Measurements from ENCODE around the gene PAK4. TPM values are rescaled to one million over a fixed set of nuclear protein-coding genes. Genes with fewer than 3 reads are reported as not detected.

The PAK4 gene
- total and polyA plus RNA-seq, 10 of the 15 experiments (the other 5 are each of a cell fraction or from before 2014, with no cell fraction given): 0.08 to 19.3 (median 5.9) TPM

GRCh38 chr19:39178296-39179006 lies 52.9 kb downstream of the PAK4 start:
- ChIA-PET CTCF (no interaction called here), RAD21 (ENCODE audit: unreplicated experiment) (no interaction called here), SMC1A (ENCODE audit: uncharacterized antibody, unreplicated experiment) (no interaction called here), POLR2A (no interaction called here)
- DNase-seq (ENCODE audit: low read depth, low spot score) (no peak), ATAC-seq (no peak), FAIRE-seq (no peak)
- in situ Hi-C loops (cut with MboI): no loop called here
- H3K27ac ChIP-seq (ENCODE audit: control insufficient read depth, insufficient read depth): no peak overlapping the region
- no peak overlapping the region for H3K9ac ChIP-seq (ENCODE audit: control insufficient read depth, insufficient read depth, low read length)
- intact Hi-C loops (cut with micrococcal nuclease; ENCODE audit: unreplicated experiment): no loop called here
- WGBS (ENCODE audit: insufficient coverage, insufficient replicate concordance, low lambda C conversion rate, missing lambda C conversion rate): 91% methylated on average over 27 of the region's 30 CpGs
- no peak overlapping the region for H3K4me2 ChIP-seq (ENCODE audit: control insufficient read depth, insufficient read depth)
- H3K36me3 ChIP-seq (ENCODE audit: control insufficient read depth in 2 of 2, insufficient read depth in 2 of 2, low read length in 1 of 2): peaks cover 0 to 8% of the 10 kb centered on the region in 2 experiments; a peak in 2 of 4 replicates
- no peaks in the 10 kb centered on the region for H3K4me1 ChIP-seq (ENCODE audit: control insufficient read depth, insufficient read depth, low read length)
- H4K20me1 ChIP-seq (ENCODE audit: control insufficient read depth, insufficient read depth): no peaks in the 10 kb centered on the region; the same call in 1 of the 2 replicates
- no peaks in the 10 kb centered on the region for H3K27me3 ChIP-seq (replicated peaks in 1 of 2; ENCODE audit: control insufficient read depth in 2 of 2, insufficient read depth in 2 of 2, low read length in 1 of 2)
- no peak overlapping the region for H3K4me3 ChIP-seq
- no peaks in the 10 kb centered on the region for H3K79me2 ChIP-seq (ENCODE audit: control insufficient read depth, insufficient read depth, low read length)
- H2AFZ ChIP-seq (ENCODE audit: control insufficient read depth, low read depth, low read length): no peak overlapping the region
- BruUV-seq (replicated peaks): no TSS peak
- H3K9me3 ChIP-seq (replicated peaks; ENCODE audit: control insufficient read depth, insufficient read depth, low read length): no peaks in the 10 kb centered on the region
- TF ChIP-seq CHD2 (IDR thresholded peaks at IDR 0.05; ENCODE audit: borderline replicate concordance, low read depth, low read length) (no peak), BACH1 (IDR thresholded peaks at IDR 0.05; ENCODE audit: borderline replicate concordance) (no peak), NR2C2 (IDR thresholded peaks at IDR 0.05; ENCODE audit: borderline replicate concordance, control insufficient read depth, insufficient read length, low read depth) (no peak), EZH2 (IDR thresholded peaks at IDR 0.05; ENCODE audit: borderline replicate concordance, control insufficient read depth, low read depth, low read length) (no peak), IKZF1 (conservative IDR thresholded peaks at IDR 0.05) (no peak), PBX3 (IDR thresholded peaks at IDR 0.05; ENCODE audit: insufficient replicate concordance, low read depth, low read length) (no peak), ZBTB11 (CRISPR knock-in tag; IDR thresholded peaks at IDR 0.05) (no peak), ASH2L (IDR thresholded peaks at IDR 0.05; ENCODE audit: borderline replicate concordance, low read depth) (no peak), NRF1 (conservative IDR thresholded peaks at IDR 0.05; ENCODE audit: low read depth, low read length) (no peak), CTCF (IDR thresholded peaks at IDR 0.05 in 2 of 3, conservative IDR thresholded peaks at IDR 0.05 in 1 of 3; ENCODE audit: control insufficient read depth in 2 of 3, extremely low read depth in 1 of 3, insufficient read depth in 1 of 3, low read depth in 3 of 3, low read length in 3 of 3) (no peak), SKIL (IDR thresholded peaks at IDR 0.05; ENCODE audit: low read depth, poor library complexity, severe bottlenecking) (no peak), NR2F1 (conservative IDR thresholded peaks at IDR 0.05) (no peak), CHD4 (IDR thresholded peaks at IDR 0.05) (no peak), NBN (IDR thresholded peaks at IDR 0.05) (no peak), KAT2A (conservative IDR thresholded peaks at IDR 0.05; ENCODE audit: control insufficient read depth, low read depth, low read length) (no peak)
